ENCODE results near the gene INAFM1.

The INAFM1 gene

DNA sequence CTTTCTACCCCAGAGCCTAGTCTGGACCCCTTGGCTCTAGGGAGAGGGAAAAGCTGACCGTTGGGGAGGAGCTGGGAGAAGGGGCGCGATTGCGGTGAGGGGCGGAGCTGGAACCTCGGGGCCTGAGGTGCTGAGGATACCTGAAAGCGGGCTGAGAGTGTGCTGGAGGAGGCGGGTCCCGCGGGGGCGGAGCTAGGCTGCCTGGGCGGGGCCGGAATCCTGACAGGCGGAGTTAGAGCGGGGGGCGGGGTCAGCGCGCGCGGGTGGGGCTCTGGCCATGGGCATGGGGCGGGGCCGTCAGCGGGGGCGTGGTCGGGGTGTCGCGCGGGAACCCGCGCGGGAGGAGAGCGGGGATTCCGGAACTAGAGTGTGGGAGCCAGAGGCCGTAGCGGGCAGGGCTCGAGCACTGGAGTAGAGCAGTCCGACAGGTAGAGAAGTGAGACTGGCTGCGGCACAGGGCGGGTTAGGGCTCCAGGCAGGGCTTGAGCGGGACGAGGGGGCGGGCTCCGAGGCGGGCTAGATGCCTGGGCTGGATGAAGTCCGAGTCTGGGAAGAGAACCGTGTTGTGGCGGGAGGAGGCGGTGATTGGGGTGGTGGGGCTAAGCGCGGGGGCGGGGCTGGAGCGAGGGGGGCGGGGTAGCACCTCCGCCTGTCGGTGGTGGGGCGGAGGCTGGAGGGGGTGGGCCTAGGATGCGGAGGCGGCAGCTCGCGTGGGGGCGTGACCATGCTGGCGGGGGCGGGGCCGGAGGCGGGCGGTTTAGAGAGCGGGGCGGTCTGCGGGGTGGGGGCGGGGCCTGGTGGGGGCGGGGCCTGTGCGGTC, at the start of gene INAFM1:
Gene INAFM1 (plus strand): TSS at position 815 of the 820 bp plus-strand sequence. CDS start 35 bp downstream, outside the sequence.
- TF ChIP-seq, protein P1, sequence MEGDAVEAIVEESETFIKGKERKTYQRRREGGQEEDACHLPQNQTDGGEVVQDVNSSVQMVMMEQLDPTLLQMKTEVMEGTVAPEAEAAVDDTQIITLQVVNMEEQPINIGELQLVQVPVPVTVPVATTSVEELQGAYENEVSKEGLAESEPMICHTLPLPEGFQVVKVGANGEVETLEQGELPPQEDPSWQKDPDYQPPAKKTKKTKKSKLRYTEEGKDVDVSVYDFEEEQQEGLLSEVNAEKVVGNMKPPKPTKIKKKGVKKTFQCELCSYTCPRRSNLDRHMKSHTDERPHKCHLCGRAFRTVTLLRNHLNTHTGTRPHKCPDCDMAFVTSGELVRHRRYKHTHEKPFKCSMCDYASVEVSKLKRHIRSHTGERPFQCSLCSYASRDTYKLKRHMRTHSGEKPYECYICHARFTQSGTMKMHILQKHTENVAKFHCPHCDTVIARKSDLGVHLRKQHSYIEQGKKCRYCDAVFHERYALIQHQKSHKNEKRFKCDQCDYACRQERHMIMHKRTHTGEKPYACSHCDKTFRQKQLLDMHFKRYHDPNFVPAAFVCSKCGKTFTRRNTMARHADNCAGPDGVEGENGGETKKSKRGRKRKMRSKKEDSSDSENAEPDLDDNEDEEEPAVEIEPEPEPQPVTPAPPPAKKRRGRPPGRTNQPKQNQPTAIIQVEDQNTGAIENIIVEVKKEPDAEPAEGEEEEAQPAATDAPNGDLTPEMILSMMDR (IDR thresholded peaks at IDR 0.05): no peak
- no peak for TF ChIP-seq ZFX (IDR thresholded peaks at IDR 0.05; ENCODE audit: borderline replicate concordance)
- peak within 1 kb of the TSS; percentile 95 for H3K27ac ChIP-seq

DNA sequence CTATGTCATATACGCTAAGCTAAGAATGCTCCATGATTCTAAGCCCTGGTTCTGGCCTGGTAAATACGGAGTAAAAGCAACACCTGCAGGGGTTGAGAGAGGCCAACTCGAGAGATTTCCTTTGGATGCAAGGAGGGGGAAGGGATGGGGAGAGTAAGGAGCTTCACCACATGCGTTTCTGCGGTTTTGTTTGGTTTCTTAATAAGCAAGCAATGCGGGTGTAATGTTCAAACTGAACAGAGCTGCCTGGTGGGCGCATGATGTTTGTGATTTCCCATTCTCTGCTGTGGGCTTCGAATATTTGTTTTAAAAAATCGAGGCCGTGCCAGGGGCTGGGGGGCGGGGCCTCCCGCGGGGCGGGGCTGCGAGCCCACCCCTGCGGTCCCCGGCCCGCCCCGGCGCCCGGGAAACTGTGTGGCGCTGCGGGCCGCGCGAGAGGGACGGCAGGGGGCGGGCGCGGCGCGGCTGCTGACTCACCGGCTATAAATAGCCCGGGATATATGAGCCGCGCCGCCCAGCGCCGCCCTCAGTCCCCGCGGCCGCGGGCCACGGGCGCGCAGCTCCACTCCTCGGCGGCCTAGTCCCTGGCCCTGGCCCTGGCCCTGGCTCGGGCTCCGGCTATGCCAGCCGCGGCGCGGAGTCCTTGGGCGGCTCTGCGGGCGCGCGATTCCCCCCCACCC, 48.8 kb upstream of the INAFM1 start:
- TF ChIP-seq ZFX (IDR thresholded peaks at IDR 0.05; ENCODE audit: borderline replicate concordance): no peak
- TF ChIP-seq, protein P1 (IDR thresholded peaks at IDR 0.05): peak; percentile 49
- H3K27ac ChIP-seq: peak overlapping the region; percentile 99

DNA sequence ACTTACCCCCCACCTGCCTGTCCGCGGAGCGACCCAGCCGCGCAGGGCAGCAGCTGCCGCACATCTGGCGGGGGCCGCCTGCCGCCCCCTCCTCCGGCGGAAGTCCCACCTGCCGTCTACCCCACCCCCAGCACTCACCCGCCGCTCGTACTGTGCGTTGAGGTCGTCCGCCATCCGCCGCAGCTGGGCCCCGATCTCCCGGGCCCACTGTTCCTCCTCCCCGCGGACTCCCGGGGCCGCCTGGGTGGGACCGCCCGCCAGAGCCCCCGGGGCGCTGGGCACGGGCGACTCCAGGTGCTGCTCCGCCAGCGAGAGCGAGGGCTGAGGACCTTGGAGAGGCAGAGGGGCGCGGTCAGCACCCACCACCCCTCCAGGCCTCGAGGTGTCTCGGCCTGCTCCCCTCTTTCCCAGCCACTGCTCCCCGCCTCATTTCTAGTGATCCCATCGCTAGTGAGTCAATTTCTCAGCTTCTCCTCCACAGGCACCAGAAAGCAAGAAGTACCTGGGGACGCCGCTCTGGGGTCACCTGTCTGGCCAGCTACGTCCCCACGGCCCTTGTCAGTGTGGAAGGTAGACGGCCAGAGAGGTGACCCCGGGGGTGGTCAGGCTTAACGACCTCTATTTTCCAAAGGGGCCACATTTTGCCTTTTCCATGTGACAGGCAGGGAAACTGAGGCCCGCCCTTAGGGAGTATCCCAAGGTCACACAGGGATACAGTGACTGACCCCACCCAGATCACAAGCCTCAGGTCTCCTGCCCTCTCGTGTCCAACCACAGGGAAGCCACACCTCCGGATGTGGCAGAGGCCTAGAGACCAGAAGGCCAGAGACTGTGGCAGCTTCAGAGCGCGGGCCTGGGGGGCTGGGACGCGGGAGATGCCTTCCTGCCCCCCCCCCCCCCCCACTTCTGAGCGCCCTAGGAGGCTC, 48.0 kb upstream of the INAFM1 start:
- peak overlapping the region; percentile 99 for H3K27ac ChIP-seq
- TF ChIP-seq ZFX (IDR thresholded peaks at IDR 0.05; ENCODE audit: borderline replicate concordance): no peak
- TF ChIP-seq, protein P1 (IDR thresholded peaks at IDR 0.05): no peak

DNA sequence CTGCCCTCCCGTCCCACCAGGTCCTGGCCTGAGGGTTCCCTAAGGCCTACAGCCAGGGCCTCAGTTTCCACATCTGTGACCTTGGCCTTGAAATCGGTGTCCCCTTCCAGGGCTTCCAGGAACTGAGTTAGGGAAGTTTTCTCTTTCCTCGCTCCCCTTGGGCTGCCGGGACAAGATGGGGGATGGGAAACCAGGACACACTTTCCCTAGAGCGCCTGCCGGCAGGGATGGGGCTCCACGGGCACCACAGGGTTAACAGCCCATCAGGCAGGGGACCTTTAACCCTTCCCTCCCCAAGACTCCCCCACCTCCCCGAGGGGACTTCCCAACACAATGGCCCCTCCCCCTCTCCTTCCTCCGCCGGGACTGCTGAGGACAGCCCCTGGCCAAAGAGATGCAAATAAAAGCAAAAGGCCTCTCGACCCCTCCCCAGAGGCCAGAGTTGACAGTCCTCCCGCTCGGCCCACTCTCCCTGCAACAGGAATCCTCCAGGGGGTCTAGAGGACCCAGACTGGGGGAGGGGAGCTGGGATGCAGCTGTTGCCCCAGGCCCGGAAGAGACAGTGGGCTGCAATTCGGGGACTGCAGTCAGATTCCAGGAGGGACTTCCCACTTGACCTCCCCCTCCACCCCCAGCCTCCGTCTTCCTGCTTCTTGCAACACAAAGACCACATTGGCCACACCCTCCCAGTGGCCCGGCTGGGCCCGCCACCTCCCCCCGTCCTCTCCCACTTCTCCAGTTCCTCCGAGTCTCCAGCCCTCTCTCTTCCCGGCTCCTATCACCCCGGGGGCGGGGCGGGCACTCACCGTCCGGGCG, 47.1 kb upstream of the INAFM1 start:
- TF ChIP-seq, protein P1 (IDR thresholded peaks at IDR 0.05): no peak
- TF ChIP-seq ZFX (IDR thresholded peaks at IDR 0.05; ENCODE audit: borderline replicate concordance): no peak
- peak overlapping the region; percentile 99 for H3K27ac ChIP-seq

- TF ChIP-seq ZFX (IDR thresholded peaks at IDR 0.05; ENCODE audit: borderline replicate concordance): no peak
- TF ChIP-seq, protein P1 (IDR thresholded peaks at IDR 0.05): no peak
- H3K27ac ChIP-seq: peak overlapping the region; percentile 99
Measured at GRCh38 chr19:47228168-47228936, 46.3 kb upstream of the INAFM1 start.

All from 22Rv1 (cell line).